ENCODE results near the gene CAPN8. TPM values are rescaled to one million over a fixed set of nuclear protein-coding genes. Genes with fewer than 3 reads are reported as not detected.

Gene CAPN8
- 97.2 TPM for total RNA-seq

GRCh38 chr1:223665592-223666312 is at the start of gene CAPN8:
Gene CAPN8 (minus strand): TSS chr1:223665701. CDS start chr1:223665646, 55 bp downstream.
- peak; percentile 57 for DNase-seq (ENCODE audit: low spot score)

DNA sequence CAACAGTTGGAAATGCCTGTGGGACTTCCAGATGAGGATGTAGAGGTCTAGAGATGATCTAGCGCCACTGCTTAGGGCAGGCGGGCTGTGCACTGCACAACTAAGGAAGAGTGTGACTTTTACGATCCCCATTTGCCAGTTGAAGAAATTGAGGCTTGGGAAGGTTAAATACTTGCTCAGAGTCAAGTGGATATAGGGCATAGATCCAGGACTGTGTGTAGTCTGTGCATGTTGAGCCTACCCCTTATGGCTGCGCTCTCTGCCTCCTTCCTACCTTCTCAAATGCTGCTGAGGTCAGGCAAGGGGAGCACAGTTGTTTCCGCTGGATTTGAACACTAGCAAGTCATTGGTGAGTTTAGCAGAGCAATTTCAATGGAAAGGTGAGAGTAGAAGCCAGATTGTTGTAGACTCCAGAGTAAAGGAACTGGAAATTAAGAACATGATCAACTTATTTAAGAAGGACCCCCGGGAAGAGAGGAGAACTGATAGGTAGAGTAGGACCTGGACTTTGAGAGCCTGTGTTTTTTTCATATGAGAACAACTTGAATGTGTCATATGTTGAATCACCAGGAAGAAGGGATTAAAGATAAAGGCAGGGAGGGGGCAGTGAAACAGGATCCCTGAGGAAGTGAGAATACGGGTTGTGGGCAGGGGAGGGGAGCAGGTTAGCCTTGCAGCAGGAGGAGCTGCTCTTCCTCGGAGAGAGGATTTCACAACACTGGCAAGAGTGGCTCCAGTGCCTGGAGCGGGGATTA is 49.5 kb upstream of the CAPN8 start:
- DNase-seq (ENCODE audit: low spot score): peak; percentile 65

DNA sequence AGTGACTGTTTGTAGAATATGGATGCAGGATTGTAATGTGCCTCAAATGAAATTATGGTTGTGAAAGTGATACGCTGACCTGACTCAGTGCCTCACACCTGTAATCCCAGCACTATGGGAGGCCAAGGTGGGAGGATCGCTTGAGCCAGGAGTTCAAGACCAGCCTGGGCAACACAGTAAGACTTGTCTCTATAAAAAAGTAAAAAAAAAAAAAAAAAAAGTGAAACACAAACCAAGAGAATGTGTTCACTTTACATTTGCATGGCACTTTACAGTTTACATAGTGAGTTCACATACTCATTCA is 48.9 kb upstream of the CAPN8 start:
- no peak for DNase-seq (ENCODE audit: low spot score)

- DNase-seq (ENCODE audit: low spot score): no peak
These were observed 48.3 kb upstream of the CAPN8 start for GRCh38 chr1:223713546-223714420.

DNA sequence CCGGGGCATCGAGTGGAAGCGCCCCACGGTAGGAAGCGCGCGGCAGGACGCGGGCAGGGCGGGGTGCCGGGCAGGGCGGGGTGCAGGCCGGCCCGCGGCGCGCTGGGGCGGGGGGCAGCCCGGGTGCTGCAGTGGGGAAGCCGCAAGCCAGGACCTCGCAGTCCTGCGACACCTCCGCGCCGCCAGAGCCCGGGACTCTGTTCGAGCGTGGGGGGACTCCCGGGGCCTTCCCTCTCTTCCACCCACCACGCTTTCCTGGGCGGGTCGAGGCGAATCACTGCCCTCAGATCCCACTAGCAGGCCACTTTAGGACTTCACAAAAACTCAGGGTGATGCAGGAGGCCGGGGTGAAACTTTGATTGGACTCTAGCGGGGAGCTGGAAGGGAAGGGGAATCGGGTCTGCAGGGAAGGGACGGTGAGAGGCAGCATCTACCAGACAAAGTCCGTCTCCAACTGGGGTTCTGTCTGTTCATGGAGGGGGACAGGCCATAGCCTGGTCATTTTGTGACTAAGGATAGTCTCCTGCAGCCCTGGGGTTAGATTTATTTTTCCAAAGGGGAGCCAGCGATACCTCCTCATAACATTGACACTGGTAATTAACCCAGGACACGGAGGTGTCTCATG is 47.5 kb upstream of the CAPN8 start:
- DNase-seq (ENCODE audit: low spot score): no peak

GRCh38 chr1:223712194-223712849 is 46.8 kb upstream of the CAPN8 start, which contains the start of gene CAPN2:
Gene CAPN2 (plus strand): TSS chr1:223712539. CDS start chr1:223712641, 102 bp downstream.
- peak; percentile 83 for DNase-seq (ENCODE audit: low spot score)

- no peak for DNase-seq (ENCODE audit: low spot score)
These were observed 46.3 kb upstream of the CAPN8 start for GRCh38 chr1:223711747-223712193.

DNA sequence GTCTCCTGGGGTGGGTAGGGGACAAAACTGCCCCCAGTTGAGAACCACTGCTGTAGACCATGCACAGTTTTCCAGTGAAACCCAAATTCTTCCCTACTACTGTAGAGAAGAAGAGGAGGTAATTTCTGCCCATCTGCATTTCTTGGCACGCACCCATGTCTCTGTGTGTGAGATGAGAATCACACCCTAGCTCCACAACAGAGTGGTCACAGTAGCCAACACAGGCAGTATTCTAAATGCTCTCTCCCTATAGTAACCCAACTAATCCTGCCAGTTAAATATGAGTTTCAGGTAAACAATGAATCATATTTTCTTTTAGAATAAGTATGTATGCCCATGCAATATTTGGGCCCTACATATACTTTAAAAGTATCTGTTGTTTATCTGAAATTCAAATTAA is 45.7 kb upstream of the CAPN8 start:
- no peak for DNase-seq (ENCODE audit: low spot score)

DNA sequence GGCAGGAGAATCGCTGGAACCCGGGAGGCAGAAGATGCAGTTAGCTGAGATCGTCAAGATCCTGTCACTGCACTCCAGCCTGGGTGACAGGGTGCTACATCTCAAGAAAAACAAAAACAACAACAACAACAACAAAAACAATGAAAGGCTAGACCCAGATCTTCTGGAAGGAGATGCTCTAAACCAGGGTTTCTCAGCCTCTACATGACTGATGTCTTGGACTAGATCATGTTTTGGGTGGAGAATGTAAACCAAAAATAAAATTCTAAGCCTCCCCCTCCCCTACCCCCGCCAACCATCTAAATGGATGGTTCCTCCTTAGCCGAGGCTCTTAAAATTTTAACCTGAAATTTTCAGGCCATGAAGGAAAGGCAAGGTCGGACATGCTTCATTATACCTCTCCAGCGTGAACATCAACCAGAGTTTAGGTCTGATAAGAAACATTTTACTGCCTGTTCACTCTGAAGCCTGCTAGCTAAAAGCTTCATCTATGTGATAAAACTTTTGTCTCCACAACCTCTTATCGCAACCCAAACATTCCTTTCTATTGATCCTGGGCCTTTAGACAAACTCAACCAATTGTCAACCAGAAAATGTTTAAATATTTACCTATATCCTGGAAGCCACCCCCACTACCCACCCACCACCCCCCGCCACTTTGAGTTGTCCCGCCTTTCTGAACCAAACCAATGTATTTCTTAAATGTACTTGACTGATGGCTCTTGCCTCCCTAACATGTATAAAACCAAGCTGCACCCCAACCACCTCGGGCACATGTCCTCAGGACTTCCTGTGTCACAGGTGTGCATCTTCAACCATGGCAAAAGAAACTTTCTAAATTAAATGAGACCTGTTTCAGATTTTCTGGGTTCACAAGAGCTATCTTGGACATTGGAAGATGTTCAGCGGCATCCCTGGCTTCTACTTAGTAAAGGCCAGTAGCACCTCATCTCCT is 45.0 kb upstream of the CAPN8 start:
- DNase-seq (ENCODE audit: low spot score): no peak

GRCh38 chr1:223709598-223709997 is 44.1 kb upstream of the CAPN8 start:
- no peak for DNase-seq (ENCODE audit: low spot score)

GRCh38 chr1:223708651-223709268 is 43.3 kb upstream of the CAPN8 start:
- no peak for DNase-seq (ENCODE audit: low spot score)

- no peak for DNase-seq (ENCODE audit: low spot score)
These were observed 42.5 kb upstream of the CAPN8 start for GRCh38 chr1:223708001-223708359.

DNA sequence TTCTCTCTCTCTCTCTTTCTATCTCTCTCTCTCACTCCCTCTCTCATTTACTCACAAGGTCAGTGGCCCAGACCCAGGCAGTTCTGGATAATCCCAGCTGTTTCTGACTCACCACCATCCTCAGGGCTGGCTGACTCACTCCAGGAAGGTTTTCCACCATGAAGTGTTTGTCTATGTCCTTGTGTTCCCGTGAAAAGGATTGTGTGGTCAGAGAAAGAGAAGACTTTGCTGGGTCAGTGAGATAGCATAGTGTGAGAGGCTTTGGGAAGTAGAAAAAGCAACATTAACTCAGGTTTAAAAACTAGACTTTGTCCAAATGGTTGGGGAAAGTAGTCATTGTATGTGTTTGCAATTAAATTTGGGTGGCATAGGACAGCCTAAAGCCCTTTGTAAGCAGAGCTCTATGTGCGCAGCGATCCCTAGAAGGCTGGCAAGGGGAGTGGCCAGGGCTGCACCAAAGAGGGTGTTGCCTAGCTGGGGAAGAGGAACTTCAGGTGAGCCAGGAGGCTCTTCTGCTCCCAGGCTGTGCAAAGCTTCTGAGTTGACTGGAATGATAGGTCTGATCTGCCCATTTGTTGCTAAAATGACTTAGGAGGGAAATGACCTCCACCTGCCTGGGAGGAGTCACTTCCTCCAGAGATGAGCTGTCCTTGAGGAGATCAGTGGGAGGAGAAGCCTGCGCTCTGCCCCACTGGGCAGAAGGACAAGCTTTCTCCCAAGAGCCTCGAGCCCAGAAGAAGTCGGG is 41.9 kb upstream of the CAPN8 start:
- peak; percentile 76 for DNase-seq (ENCODE audit: low spot score)

DNA sequence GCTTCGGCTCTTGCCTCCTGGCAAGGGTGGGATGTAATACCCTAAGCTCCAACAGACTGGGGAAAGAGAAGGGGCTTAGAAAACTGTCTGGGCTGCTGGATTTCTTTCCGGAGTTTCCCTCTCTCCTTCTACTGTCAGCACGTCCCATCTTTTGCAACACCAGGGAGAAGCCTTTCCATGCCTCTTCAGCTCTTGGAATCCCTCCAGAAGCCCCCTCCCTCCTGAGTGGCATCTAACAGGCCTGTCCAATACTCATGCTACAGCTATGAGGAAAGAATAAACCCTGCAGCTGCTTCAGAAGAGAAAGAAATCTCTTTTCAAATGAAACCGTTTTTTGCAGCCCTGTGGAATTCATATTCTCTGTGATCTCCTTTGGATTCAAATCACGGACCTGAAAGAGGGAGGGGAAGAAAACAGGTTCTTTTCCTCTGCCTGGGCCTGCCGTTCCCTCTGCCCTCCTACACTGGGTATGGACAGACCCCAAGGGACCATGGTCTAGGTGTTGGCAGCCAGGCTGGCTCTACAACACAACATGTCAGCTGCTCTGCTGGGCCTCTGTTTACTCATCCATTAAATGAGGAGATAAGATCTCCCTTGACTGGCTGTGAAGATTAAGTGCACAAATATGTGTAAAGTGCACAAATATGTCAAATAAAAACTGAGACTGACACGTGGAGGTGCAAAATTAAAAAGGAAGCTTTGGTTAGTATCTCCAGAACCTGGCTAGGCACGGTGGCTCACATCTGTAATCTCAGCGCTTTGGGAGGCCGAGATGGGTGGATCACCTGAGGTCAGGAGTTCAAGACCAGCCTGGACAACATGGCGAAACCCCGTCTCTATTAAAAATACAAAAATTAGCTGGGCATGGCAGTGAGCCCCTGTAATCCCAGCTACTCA is 40.8 kb upstream of the CAPN8 start:
- no peak for DNase-seq (ENCODE audit: low spot score)

- no peak for DNase-seq (ENCODE audit: low spot score)
These were observed 39.7 kb upstream of the CAPN8 start for GRCh38 chr1:223704921-223705878.

DNA sequence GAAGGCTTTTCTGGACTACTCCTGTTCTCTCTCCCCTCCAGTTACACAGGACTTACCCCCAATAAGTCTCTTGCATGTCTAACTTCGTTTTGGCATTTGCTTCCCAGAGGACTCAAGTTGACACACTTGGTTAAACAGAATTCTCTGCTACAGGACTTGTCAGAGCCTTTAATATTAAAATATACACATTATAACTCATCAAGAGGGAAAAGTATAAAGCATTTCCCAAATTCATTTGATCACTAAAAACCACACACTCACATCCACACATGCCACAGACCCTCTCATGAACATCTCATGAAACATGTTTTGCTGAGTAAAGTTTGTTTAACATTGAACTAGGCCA is 38.1 kb upstream of the CAPN8 start:
- DNase-seq (ENCODE audit: low spot score): no peak

All from ureter (tissue), 1 donor.